Mesenchymal stem cell (in vitro differentiated cells and primary cell): Measurements from ENCODE around the gene AP2S1.

ENCODE experiments used
- DNase-seq: peaks from one replicate; pipeline ENCODE4 v3.0.0-alpha.2; 2013
- H2AFZ ChIP-seq: one replicate; pipeline ENCODE4 v1.6.1; 2013; ENCODE audit warnings: low read depth, mild to moderate bottlenecking, control low read depth, inconsistent platforms, low read length, moderate library complexity
- H2AK5ac ChIP-seq: 2 replicates; pipeline ENCODE4 v1.6.1; 2013; ENCODE audit warnings: low read length, moderate library complexity, mild to moderate bottlenecking, inconsistent platforms; ENCODE audit not compliant: severe bottlenecking
- H2BK120ac ChIP-seq: one replicate; pipeline ENCODE4 v1.6.1; 2013; ENCODE audit warnings: low read depth, mild to moderate bottlenecking, inconsistent platforms, low read length, moderate library complexity
- H2BK12ac ChIP-seq, 2 experiments: one replicate each; pipeline ENCODE4 v1.6.1; 2013; ENCODE audit warnings: inconsistent platforms in 2 of 2, low read length in 2 of 2, mild to moderate bottlenecking in 2 of 2, moderate library complexity in 2 of 2, control low read depth in 1 of 2
- H2BK15ac ChIP-seq: one replicate; pipeline ENCODE4 v1.6.1; 2013; ENCODE audit warnings: mild to moderate bottlenecking, low read depth, inconsistent platforms; ENCODE audit not compliant: poor library complexity, severe bottlenecking
- H2BK5ac ChIP-seq: 2 replicates; pipeline ENCODE4 v1.6.1; 2013; ENCODE audit warnings: low read depth, mild to moderate bottlenecking, low read length, control low read depth, inconsistent platforms; ENCODE audit not compliant: poor library complexity, severe bottlenecking
- H3K14ac ChIP-seq, 2 experiments: one replicate each; pipeline ENCODE4 v1.6.1; 2013; ENCODE audit warnings: inconsistent platforms in 2 of 2, low read length in 2 of 2, control low read depth in 1 of 2, mild to moderate bottlenecking in 1 of 2, moderate library complexity in 1 of 2
- H3K18ac ChIP-seq, 2 experiments: one replicate each; pipeline ENCODE4 v1.6.1; 2013; ENCODE audit warnings: inconsistent platforms in 2 of 2, low read length in 2 of 2, control low read depth in 1 of 2, low read depth in 1 of 2, mild to moderate bottlenecking in 1 of 2
- H3K23ac ChIP-seq, 2 experiments: one replicate each; pipeline ENCODE4 v1.6.1; 2013; ENCODE audit warnings: inconsistent platforms in 2 of 2, low read length in 2 of 2, mild to moderate bottlenecking in 2 of 2, moderate library complexity in 2 of 2, control low read depth in 1 of 2
- H3K27ac ChIP-seq: 2 replicates; pipeline ENCODE4 v1.5.1; 2013; ENCODE audit warnings: mild to moderate bottlenecking, moderate library complexity, low read length, control low read depth, inconsistent platforms; ENCODE audit not compliant: poor library complexity, severe bottlenecking
- H3K27me3 ChIP-seq, 2 experiments: 2 replicates each; pipeline versions ENCODE4 v1.6.1 to v1.7.0; 2013; ENCODE audit warnings: low read length in 2 of 2, mild to moderate bottlenecking in 2 of 2, moderate library complexity in 2 of 2, control low read depth in 1 of 2, inconsistent platforms in 1 of 2; ENCODE audit not compliant: control insufficient read depth in 1 of 2, insufficient read depth in 1 of 2
- H3K36me3 ChIP-seq, 2 experiments: 2 replicates each; pipeline versions ENCODE4 v1.6.1 to v1.7.0; 2013; ENCODE audit warnings: low read length in 2 of 2, control low read depth in 1 of 2, inconsistent platforms in 1 of 2, low read depth in 1 of 2, mild to moderate bottlenecking in 1 of 2; ENCODE audit not compliant: insufficient read depth in 2 of 2, control insufficient read depth in 1 of 2
- H3K4ac ChIP-seq, 2 experiments: one replicate each; pipeline ENCODE4 v1.6.1; 2013; ENCODE audit warnings: inconsistent platforms in 2 of 2, low read length in 2 of 2, mild to moderate bottlenecking in 2 of 2, moderate library complexity in 2 of 2, control low read depth in 1 of 2, low read depth in 1 of 2
- H3K4me1 ChIP-seq: 2 replicates; pipeline ENCODE4 v1.6.1; 2013; ENCODE audit warnings: low read depth, low read length, control low read depth; ENCODE audit not compliant: control insufficient read depth, insufficient read depth
- H3K4me2 ChIP-seq: 2 replicates; pipeline ENCODE4 v1.6.1; 2013; ENCODE audit warnings: low read length, mild to moderate bottlenecking, inconsistent platforms; ENCODE audit not compliant: poor library complexity, severe bottlenecking
- H3K4me3 ChIP-seq, 2 experiments: 2 replicates each; pipeline versions ENCODE4 v1.5.1 to v1.7.0; 2013; ENCODE audit warnings: low read length in 2 of 2, mild to moderate bottlenecking in 2 of 2, control low read depth in 1 of 2, low read depth in 1 of 2; ENCODE audit not compliant: insufficient read depth in 1 of 2
- H3K79me1 ChIP-seq: replicated peaks from 2 replicates; pipeline ENCODE4 v1.6.1; 2013; ENCODE audit warnings: mild to moderate bottlenecking, control low read depth, low read length, inconsistent platforms; ENCODE audit not compliant: poor library complexity, severe bottlenecking
- H3K9ac ChIP-seq: 2 replicates; pipeline ENCODE4 v1.7.0; 2013; ENCODE audit warnings: mild to moderate bottlenecking, low read length, moderate library complexity
- H3K9me3 ChIP-seq: 2 replicates; pipeline ENCODE4 v1.7.0; 2013; ENCODE audit warnings: mild to moderate bottlenecking, low read length; ENCODE audit not compliant: control insufficient read depth
- H4K8ac ChIP-seq: one replicate; pipeline ENCODE4 v1.6.1; 2013; ENCODE audit warnings: inconsistent platforms, mild to moderate bottlenecking, low read length, moderate library complexity
- H4K91ac ChIP-seq: one replicate; pipeline ENCODE4 v1.6.1; 2013; ENCODE audit warnings: mild to moderate bottlenecking, low read length, inconsistent platforms
- WGBS: methylation state at CpG from one replicate; pipeline ENCODE4 v1.1.7; 2013; ENCODE audit warnings: mixed read lengths; 5-methylcytosine and 5-hydroxymethylcytosine counted together

The AP2S1 gene

GRCh38 chr19:46860125-46860845 is 9.6 kb upstream of the AP2S1 start:
- H4K91ac ChIP-seq: peak overlapping the region; percentile 99
- peak overlapping the region; percentile 91 for H3K27ac ChIP-seq
- H4K8ac ChIP-seq: peak overlapping the region; percentile 98
- peak overlapping the region; percentile 97 for H2BK120ac ChIP-seq
- H2AK5ac ChIP-seq: peak overlapping the region; percentile 24
- peak overlapping the region; percentile 88 to 94 for H3K4me3 ChIP-seq
- H3K9me3 ChIP-seq: no peaks in the 10 kb centered on the region
- H3K4ac ChIP-seq: peak overlapping the region; percentile 95
- peak overlapping the region; percentile 95 for H2BK5ac ChIP-seq
- DNase-seq: peak; percentile 99
- H3K18ac ChIP-seq: peak overlapping the region; percentile 100
- no peaks in the 10 kb centered on the region for H3K27me3 ChIP-seq
- no peaks in the 10 kb centered on the region for H3K36me3 ChIP-seq
- WGBS: under 1% methylated on average over 60 of the region's 89 CpGs
- H3K9ac ChIP-seq: peak overlapping the region; percentile 95
- H2BK12ac ChIP-seq: peak overlapping the region in 1 of 2 experiments; percentile 80
- H3K4me2 ChIP-seq: peak overlapping the region; percentile 73
- peaks cover 25% of the 10 kb centered on the region for H3K4me1 ChIP-seq
- H3K23ac ChIP-seq: peak overlapping the region; percentile 96 to 98
- H3K79me1 ChIP-seq: peaks cover 4% of the 10 kb centered on the region
- H2BK15ac ChIP-seq: peak overlapping the region; percentile 99
- peak overlapping the region; percentile 58 to 99 for H3K14ac ChIP-seq
- H2AFZ ChIP-seq: peak overlapping the region; percentile 83

GRCh38 chr19:46859637-46860124 is 9.0 kb upstream of the AP2S1 start:
- WGBS: 1% methylated on average over 14 of the region's 18 CpGs
- no peaks in the 10 kb centered on the region for H3K27me3 ChIP-seq
- H3K18ac ChIP-seq: peak overlapping the region in 1 of 2 experiments; percentile 54
- H3K23ac ChIP-seq: peak overlapping the region in 1 of 2 experiments; percentile 23
- peak overlapping the region; percentile 73 for H3K4me2 ChIP-seq
- no peak overlapping the region for H3K14ac ChIP-seq
- no peak overlapping the region for H2AK5ac ChIP-seq
- no peak overlapping the region for H2BK5ac ChIP-seq
- DNase-seq: no peak
- peak overlapping the region in 1 of 2 experiments; percentile 88 for H3K4me3 ChIP-seq
- peaks cover 4% of the 10 kb centered on the region for H3K79me1 ChIP-seq
- H3K9me3 ChIP-seq: no peaks in the 10 kb centered on the region
- H3K9ac ChIP-seq: peak overlapping the region; percentile 59
- H2AFZ ChIP-seq: no peak overlapping the region
- peak overlapping the region; percentile 57 for H3K27ac ChIP-seq
- H4K91ac ChIP-seq: no peak overlapping the region
- no peak overlapping the region for H2BK15ac ChIP-seq
- no peak overlapping the region for H4K8ac ChIP-seq
- peak overlapping the region in 1 of 2 experiments; percentile 56 for H2BK12ac ChIP-seq
- H3K4me1 ChIP-seq: peaks cover 23% of the 10 kb centered on the region
- no peaks in the 10 kb centered on the region for H3K36me3 ChIP-seq
- no peak overlapping the region for H2BK120ac ChIP-seq
- H3K4ac ChIP-seq: no peak overlapping the region

GRCh38 chr19:46856062-46857022 is 5.7 kb upstream of the AP2S1 start:
- peak overlapping the region; percentile 40 to 71 for H3K18ac ChIP-seq
- peaks cover 4% of the 10 kb centered on the region for H3K79me1 ChIP-seq
- H2BK12ac ChIP-seq: peak overlapping the region in 1 of 2 experiments; percentile 99
- H2BK5ac ChIP-seq: no peak overlapping the region
- H3K9ac ChIP-seq: peak overlapping the region; percentile 93
- H2BK15ac ChIP-seq: peak overlapping the region; percentile 30
- H3K4ac ChIP-seq: peak overlapping the region in 1 of 2 experiments; percentile 89
- no peak overlapping the region for H3K14ac ChIP-seq
- H3K9me3 ChIP-seq: no peaks in the 10 kb centered on the region
- no peaks in the 10 kb centered on the region for H3K36me3 ChIP-seq
- H3K4me3 ChIP-seq: peak overlapping the region; percentile 27 to 74
- 29% methylated on average over 41 of the region's 41 CpGs for WGBS
- DNase-seq: peak; percentile 96
- peak overlapping the region; percentile 42 for H3K27ac ChIP-seq
- H3K27me3 ChIP-seq: no peaks in the 10 kb centered on the region
- H2AK5ac ChIP-seq: no peak overlapping the region
- H2BK120ac ChIP-seq: peak overlapping the region; percentile 36
- no peak overlapping the region for H2AFZ ChIP-seq
- no peak overlapping the region for H3K23ac ChIP-seq
- H4K91ac ChIP-seq: peak overlapping the region; percentile 16
- peak overlapping the region; percentile 39 for H4K8ac ChIP-seq
- H3K4me2 ChIP-seq: peak overlapping the region; percentile 79
- H3K4me1 ChIP-seq: peaks cover 12% of the 10 kb centered on the region
